Upper lobe of left lung (tissue), 6 donors: ENCODE results near the gene LZTR1. TPM values are rescaled to one million over a fixed set of nuclear protein-coding genes. Genes with fewer than 3 reads are reported as not detected.
A peak's percentile ranks its signal among the peaks of the same experiment; 100 is the strongest.

ENCODE experiments used
- ATAC-seq, 2 donors: fragments of 200-7000 bp; cut with Tn5 transposase; one replicate each; pipeline ENCODE4 v1.9.1; 2022; ENCODE audit warnings: mild to moderate bottlenecking in 2 of 2, moderate library complexity in 2 of 2; ENCODE audit not compliant: low FRiP score in 2 of 2
- DNase-seq, 2 donors: peaks; one replicate each; pipeline ENCODE4 v3.0.0-alpha.2; 2019 to 2020
- H3K27ac ChIP-seq, 4 donors: fragments of 200-600 bp; sonication (generic); one replicate each; pipeline ENCODE4 v1.5.1; 2016 to 2019
- H3K27me3 ChIP-seq, 4 donors: fragments of 200-600 bp; sonication (generic); one replicate each; pipeline ENCODE4 v1.5.1; 2017 to 2019
- H3K36me3 ChIP-seq, 4 donors: fragments of 200-600 bp; sonication (generic); one replicate each; pipeline ENCODE4 v1.5.1; 2016 to 2019
- H3K4me1 ChIP-seq, 4 donors: fragments of 200-600 bp; sonication (generic); one replicate each; pipeline ENCODE4 v1.5.1; 2018 to 2019
- H3K4me3 ChIP-seq, 4 donors: fragments of 200-600 bp; sonication (generic); one replicate each; pipeline ENCODE4 v1.5.1; 2017 to 2019; ENCODE audit warnings: mild to moderate bottlenecking in 2 of 4, moderate library complexity in 1 of 4
- H3K9me3 ChIP-seq, 4 donors: fragments of 200-600 bp; sonication (generic); one replicate each; pipeline ENCODE4 v1.5.1; 2018 to 2019
- CTCF ChIP-seq, 6 experiments: fragments of 450-650 bp in 4 of 6; fragments of 200-600 bp in 2 of 6; sonication (generic) in 2 of 6; IDR thresholded peaks; one replicate each; pipeline ENCODE4 v1.5.1; 2016 to 2019; ENCODE audit warnings: antibody characterized with exemption in 6 of 6
- EP300 ChIP-seq, 4 donors: sonication (generic); formaldehyde crosslinking; IDR thresholded peaks; one replicate each; pipeline ENCODE4 v1.5.1; 2017; ENCODE audit warnings: antibody characterized with exemption in 4 of 4, control low read depth in 2 of 4
- POLR2A ChIP-seq, 4 donors: fragments of 450-650 bp; IDR thresholded peaks; one replicate each; pipeline ENCODE4 v1.5.1; 2016 to 2017; ENCODE audit warnings: antibody characterized with exemption in 4 of 4, mild to moderate bottlenecking in 2 of 4
- POLR2AphosphoS5 ChIP-seq, 2 donors: sonication (generic); formaldehyde crosslinking; IDR thresholded peaks; one replicate each; pipeline ENCODE4 v1.5.1; 2017; ENCODE audit warnings: antibody characterized with exemption in 2 of 2
- WGBS, 2 donors: methylation state at CpG; one replicate each; pipeline ENCODE4 v1.1.5; 2017 to 2018; 5-methylcytosine and 5-hydroxymethylcytosine counted together
- total RNA-seq, 6 donors: library from RNA; depleted of rRNA in 4 of 6; stranded (reverse); fragments of >200 nt in 4 of 6; gene quantifications; one replicate each; pipeline versions ENCODE4 v1.1.0 to v1.2.1, GENCODE V29; 2016 to 2021
- donor health status: DM: no; HTN: no; CAD: no; lungs with moderate emphysema.
- donor health status: DM: no; HTN: yes; CAD: no; lungs with severe emphysema.

Gene LZTR1
- total RNA-seq, 6 donors from 2014 or later, result 33.7 to 114 (median 63.2) TPM

DNA sequence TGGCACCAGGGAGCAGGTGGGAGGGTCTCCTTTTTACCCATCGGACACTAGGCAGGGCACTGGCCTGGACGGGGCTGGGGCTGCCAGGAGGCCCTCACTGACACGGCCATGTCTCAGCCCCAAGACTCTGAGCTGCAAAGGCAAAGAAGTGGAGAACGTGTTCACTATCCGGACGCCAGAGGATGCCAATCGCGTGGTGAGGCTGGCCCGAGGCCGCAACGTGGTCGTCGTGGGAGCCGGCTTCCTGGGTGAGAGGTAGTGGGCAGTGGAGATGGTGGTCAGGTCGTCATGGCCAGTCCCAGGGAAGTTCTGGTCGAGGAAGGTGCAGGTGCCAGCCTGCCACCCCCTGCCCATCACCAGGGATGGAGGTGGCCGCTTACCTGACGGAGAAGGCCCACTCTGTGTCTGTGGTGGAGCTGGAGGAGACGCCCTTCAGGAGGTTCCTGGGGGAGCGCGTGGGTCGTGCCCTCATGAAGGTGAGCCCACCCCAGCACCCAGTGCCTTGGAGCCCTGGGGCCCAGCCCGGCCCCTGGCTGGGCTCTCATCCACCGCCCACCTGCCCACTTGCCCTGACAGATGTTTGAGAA is 5.7 kb upstream of the LZTR1 start:
- no peak for ATAC-seq
- 78 to 82% methylated on average over 14 to 24 of the region's 24 CpGs for WGBS, 2 donors

GRCh38 chr22:20977019-20977418 is 5.1 kb upstream of the LZTR1 start:
- Histone ChIP-seq H3K4me1 (peaks cover 18 to 28% (median 20%) of the 10 kb centered on the region in 4 donors), H3K27ac (no peak overlapping the region), H3K27me3 (no peaks in the 10 kb centered on the region), H3K9me3 (peaks cover 0 to 9% (median 1%) of the 10 kb centered on the region in 4 donors), H3K36me3 (no peaks in the 10 kb centered on the region), H3K4me3 (no peak overlapping the region)
- no peak for ATAC-seq
- peak in 1 of 2 donors; percentile 36 for DNase-seq
- TF ChIP-seq CTCF (IDR thresholded peaks at IDR 0.05) (no peak), POLR2AphosphoS5 (IDR thresholded peaks at IDR 0.05) (no peak), POLR2A (IDR thresholded peaks at IDR 0.05) (no peak), EP300 (IDR thresholded peaks at IDR 0.05) (no peak)
- WGBS, 2 donors, result 74 to 78% methylated on average over 9 to 11 of the region's 11 CpGs

More for the DNA sequence above, 5.7 kb upstream of the LZTR1 start:
- no peaks in the 10 kb centered on the region for H3K27me3 ChIP-seq
- peak in 1 of 2 donors; percentile 77 for DNase-seq
- H3K36me3 ChIP-seq, result no peaks in the 10 kb centered on the region
- no peak overlapping the region for H3K4me3 ChIP-seq
- H3K9me3 ChIP-seq, result peaks cover 0 to 9% (median 1%) of the 10 kb centered on the region in 4 donors
- H3K27ac ChIP-seq, result no peak overlapping the region
- peaks cover 16 to 23% (median 17%) of the 10 kb centered on the region in 4 donors for H3K4me1 ChIP-seq
- TF ChIP-seq POLR2AphosphoS5 (IDR thresholded peaks at IDR 0.05), result no peak
- TF ChIP-seq EP300 (IDR thresholded peaks at IDR 0.05), result no peak

GRCh38 chr22:20977516-20978170 is 4.5 kb upstream of the LZTR1 start:
- Histone ChIP-seq H3K27ac (no peak overlapping the region), H3K9me3 (peaks cover 0 to 9% (median 1%) of the 10 kb centered on the region in 4 donors), H3K36me3 (no peaks in the 10 kb centered on the region), H3K4me3 (no peak overlapping the region), H3K4me1 (peaks cover 19 to 31% (median 20%) of the 10 kb centered on the region in 4 donors), H3K27me3 (no peaks in the 10 kb centered on the region)
- ATAC-seq (no peak), DNase-seq (peak in 1 of 2 donors; percentile 56)
- TF ChIP-seq POLR2AphosphoS5 (IDR thresholded peaks at IDR 0.05), result no peak
- no peak for TF ChIP-seq POLR2A (IDR thresholded peaks at IDR 0.05)
- no peak for TF ChIP-seq CTCF (IDR thresholded peaks at IDR 0.05)
- no peak for TF ChIP-seq EP300 (IDR thresholded peaks at IDR 0.05)
- 82 to 91% methylated on average over 12 to 17 of the region's 17 CpGs for WGBS, 2 donors

GRCh38 chr22:20978419-20978818 is 3.7 kb upstream of the LZTR1 start:
- H3K27me3 ChIP-seq, result no peaks in the 10 kb centered on the region
- H3K4me1 ChIP-seq, result peaks cover 26 to 38% (median 27%) of the 10 kb centered on the region in 4 donors
- H3K4me3 ChIP-seq, result no peak overlapping the region
- no peak overlapping the region for H3K27ac ChIP-seq
- H3K36me3 ChIP-seq, result no peaks in the 10 kb centered on the region
- WGBS, 2 donors, result 90 to 91% methylated on average over 2 of the region's 2 CpGs
- DNase-seq (no peak), ATAC-seq (no peak)
- TF ChIP-seq EP300 (IDR thresholded peaks at IDR 0.05), result no peak
- TF ChIP-seq POLR2AphosphoS5 (IDR thresholded peaks at IDR 0.05), result no peak
- H3K9me3 ChIP-seq, result peaks cover 0 to 9% (median 1%) of the 10 kb centered on the region in 4 donors

- WGBS, 2 donors, result 0 to 14% methylated on average over 3 to 38 of the region's 39 CpGs
- ATAC-seq (peak; percentile 35 to 72), DNase-seq (peak; percentile 89 to 91)
- no peaks in the 10 kb centered on the region for H3K27me3 ChIP-seq
- H3K4me3 ChIP-seq, result peak overlapping the region in 3 of 4 donors; percentile 16 to 41 (median 31)
- no peak overlapping the region for H3K27ac ChIP-seq
- TF ChIP-seq POLR2A (IDR thresholded peaks at IDR 0.05), result no peak
- no peak for TF ChIP-seq EP300 (IDR thresholded peaks at IDR 0.05)
- TF ChIP-seq CTCF (IDR thresholded peaks at IDR 0.05), result peak in 1 of 6 experiments; percentile 8
- TF ChIP-seq POLR2AphosphoS5 (IDR thresholded peaks at IDR 0.05), result no peak
- no peaks in the 10 kb centered on the region for H3K36me3 ChIP-seq
- H3K4me1 ChIP-seq, result peaks cover 26 to 42% (median 30%) of the 10 kb centered on the region in 4 donors
- peaks cover 0 to 9% (median 1%) of the 10 kb centered on the region in 4 donors for H3K9me3 ChIP-seq
These were observed 2.8 kb upstream of the LZTR1 start for GRCh38 chr22:20979243-20979809.
